NB4 (cell line): ENCODE data around the gene MDM4.
"Not testable (repeated sequence)": the region's sequence is repeated elsewhere in the genome, so short reads cannot be mapped to it uniquely, and the experiment has no call there.

ENCODE experiments used
- DNase-seq: peaks from one replicate; pipeline ENCODE4 v3.0.0; 2010; ENCODE audit warnings: low read depth
- H3K4me3 ChIP-seq: one replicate; pipeline ENCODE4 v1.5.1; 2011; ENCODE audit warnings: mild to moderate bottlenecking, low read depth, low read length, moderate library complexity
- MAX ChIP-seq: IDR thresholded peaks from 2 replicates; pipeline ENCODE4 v1.6.1; 2011; ENCODE audit warnings: low read depth, low read length
- MYC ChIP-seq: IDR thresholded peaks from 2 replicates; pipeline ENCODE4 v1.6.1; 2011; ENCODE audit warnings: low read depth, low read length
- POLR2A ChIP-seq: IDR thresholded peaks from 2 replicates; pipeline ENCODE4 v1.6.1; 2011; ENCODE audit warnings: mild to moderate bottlenecking; ENCODE audit not compliant: insufficient read length; ENCODE audit errors: extremely low read depth
- TF ChIP-seq, protein P1 (sequence below): IDR thresholded peaks from one replicate; pipeline ENCODE4 v1.5.1; 2012; ENCODE audit warnings: low read depth, low read length

MDM4 gene

GRCh38 chr1:204566583-204566955 is 50.4 kb downstream of the MDM4 start:
- no peak for DNase-seq
- H3K4me3 ChIP-seq = no peak overlapping the region
- TF ChIP-seq POLR2A (no peak), MAX (no peak), MYC (no peak)
- TF ChIP-seq, protein P1, sequence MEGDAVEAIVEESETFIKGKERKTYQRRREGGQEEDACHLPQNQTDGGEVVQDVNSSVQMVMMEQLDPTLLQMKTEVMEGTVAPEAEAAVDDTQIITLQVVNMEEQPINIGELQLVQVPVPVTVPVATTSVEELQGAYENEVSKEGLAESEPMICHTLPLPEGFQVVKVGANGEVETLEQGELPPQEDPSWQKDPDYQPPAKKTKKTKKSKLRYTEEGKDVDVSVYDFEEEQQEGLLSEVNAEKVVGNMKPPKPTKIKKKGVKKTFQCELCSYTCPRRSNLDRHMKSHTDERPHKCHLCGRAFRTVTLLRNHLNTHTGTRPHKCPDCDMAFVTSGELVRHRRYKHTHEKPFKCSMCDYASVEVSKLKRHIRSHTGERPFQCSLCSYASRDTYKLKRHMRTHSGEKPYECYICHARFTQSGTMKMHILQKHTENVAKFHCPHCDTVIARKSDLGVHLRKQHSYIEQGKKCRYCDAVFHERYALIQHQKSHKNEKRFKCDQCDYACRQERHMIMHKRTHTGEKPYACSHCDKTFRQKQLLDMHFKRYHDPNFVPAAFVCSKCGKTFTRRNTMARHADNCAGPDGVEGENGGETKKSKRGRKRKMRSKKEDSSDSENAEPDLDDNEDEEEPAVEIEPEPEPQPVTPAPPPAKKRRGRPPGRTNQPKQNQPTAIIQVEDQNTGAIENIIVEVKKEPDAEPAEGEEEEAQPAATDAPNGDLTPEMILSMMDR = no peak

- DNase-seq = no peak
- TF ChIP-seq MAX = no peak
- TF ChIP-seq MYC = no peak
- TF ChIP-seq, protein P1 = no peak
- no peak for TF ChIP-seq POLR2A
Measured at GRCh38 chr1:204567071-204567470, 50.9 kb downstream of the MDM4 start.

GRCh38 chr1:204568576-204569315 is 52.5 kb downstream of the MDM4 start:
- DNase-seq = no peak
- no peak overlapping the region for H3K4me3 ChIP-seq
- TF ChIP-seq MAX (no peak), POLR2A (no peak)
- TF ChIP-seq, protein P1 = no peak

More at GRCh38 chr1:204567071-204567470, 50.9 kb downstream of the MDM4 start:
- no peak overlapping the region for H3K4me3 ChIP-seq

DNA sequence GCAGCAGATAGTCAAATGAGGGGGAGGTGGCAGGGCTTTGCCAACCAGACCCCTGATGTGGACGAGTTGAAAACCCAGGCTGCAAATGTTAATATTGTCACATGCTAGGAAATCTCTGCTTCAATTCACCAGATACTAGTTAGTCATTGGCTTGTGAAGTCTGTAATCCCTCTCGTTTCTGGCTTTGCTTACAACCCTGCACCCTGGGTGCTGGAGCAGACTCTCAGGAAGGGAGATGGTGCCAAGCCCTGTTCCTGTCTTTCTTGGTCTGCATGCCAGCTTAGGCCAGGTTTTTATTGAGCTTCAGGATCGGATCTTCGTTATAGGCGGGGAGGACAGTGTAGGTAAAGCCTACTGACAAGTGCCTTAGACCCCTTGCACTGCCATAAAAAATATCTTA is 53.3 kb downstream of the MDM4 start:
- TF ChIP-seq, protein P1 = no peak
- no peak for TF ChIP-seq MAX
- no peak for TF ChIP-seq MYC
- no peak for TF ChIP-seq POLR2A
- H3K4me3 ChIP-seq = no peak overlapping the region
- DNase-seq = no peak

- not testable (repeated sequence) for DNase-seq, H3K4me3 ChIP-seq
Measured at GRCh38 chr1:204570021-204570420, 53.8 kb downstream of the MDM4 start.

DNA sequence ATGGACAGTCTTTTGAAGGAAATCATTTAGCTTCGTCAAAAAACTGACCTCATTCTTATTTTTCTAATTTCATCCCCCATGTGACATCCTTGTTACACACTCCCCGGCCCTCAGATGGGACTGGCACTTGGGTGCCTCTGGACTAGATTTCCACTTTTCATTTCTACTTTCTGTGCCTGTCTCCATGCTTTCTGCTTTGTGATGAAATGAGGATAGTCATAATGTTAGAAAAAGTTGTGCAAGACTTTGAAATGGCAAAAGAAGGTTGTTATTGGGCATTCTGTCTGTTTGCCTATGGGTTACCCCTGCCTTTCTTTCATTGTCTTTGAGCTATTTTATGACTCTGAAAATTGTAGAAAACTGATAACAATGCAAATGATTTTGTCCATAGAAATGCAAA is 54.9 kb downstream of the MDM4 start:
- no peak overlapping the region for H3K4me3 ChIP-seq
- peak; percentile 10 for DNase-seq
- TF ChIP-seq POLR2A = no peak
- TF ChIP-seq, protein P1 = no peak
- no peak for TF ChIP-seq MYC
- TF ChIP-seq MAX = no peak
